ENCODE results near the gene GPR61. TPM values are rescaled to one million over a fixed set of nuclear protein-coding genes. Genes with fewer than 3 reads are reported as not detected.

Gene GPR61
- total RNA-seq, 4 donors from 2014 or later = not detected

DNA sequence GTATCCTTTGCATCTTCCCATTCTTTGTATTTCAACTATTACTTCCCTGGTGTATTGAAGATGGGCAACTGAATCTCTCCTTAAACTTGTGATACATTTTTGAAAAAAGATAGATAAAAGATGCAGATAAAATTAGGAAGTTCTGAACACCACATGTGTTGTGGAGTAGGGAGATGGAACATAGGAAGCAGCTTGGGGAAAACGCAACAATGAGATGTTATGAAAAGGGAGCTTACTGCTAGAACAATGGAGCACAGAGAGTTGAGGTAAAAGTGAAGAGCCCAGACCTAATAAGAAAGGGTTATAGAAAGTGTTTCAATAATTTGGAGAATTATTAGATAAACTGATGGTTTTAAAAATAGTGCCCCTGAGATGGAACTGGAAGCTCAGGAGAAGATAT is 29.7 kb downstream of the GPR61 start:
- DNase-seq = no peak
- H3K27me3 ChIP-seq = no peaks in the 10 kb centered on the region
- no peak overlapping the region for H3K4me3 ChIP-seq
- H3K9me3 ChIP-seq = no peaks in the 10 kb centered on the region
- TF ChIP-seq, protein P1, sequence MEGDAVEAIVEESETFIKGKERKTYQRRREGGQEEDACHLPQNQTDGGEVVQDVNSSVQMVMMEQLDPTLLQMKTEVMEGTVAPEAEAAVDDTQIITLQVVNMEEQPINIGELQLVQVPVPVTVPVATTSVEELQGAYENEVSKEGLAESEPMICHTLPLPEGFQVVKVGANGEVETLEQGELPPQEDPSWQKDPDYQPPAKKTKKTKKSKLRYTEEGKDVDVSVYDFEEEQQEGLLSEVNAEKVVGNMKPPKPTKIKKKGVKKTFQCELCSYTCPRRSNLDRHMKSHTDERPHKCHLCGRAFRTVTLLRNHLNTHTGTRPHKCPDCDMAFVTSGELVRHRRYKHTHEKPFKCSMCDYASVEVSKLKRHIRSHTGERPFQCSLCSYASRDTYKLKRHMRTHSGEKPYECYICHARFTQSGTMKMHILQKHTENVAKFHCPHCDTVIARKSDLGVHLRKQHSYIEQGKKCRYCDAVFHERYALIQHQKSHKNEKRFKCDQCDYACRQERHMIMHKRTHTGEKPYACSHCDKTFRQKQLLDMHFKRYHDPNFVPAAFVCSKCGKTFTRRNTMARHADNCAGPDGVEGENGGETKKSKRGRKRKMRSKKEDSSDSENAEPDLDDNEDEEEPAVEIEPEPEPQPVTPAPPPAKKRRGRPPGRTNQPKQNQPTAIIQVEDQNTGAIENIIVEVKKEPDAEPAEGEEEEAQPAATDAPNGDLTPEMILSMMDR (IDR thresholded peaks at IDR 0.05) = no peak
- no peak for TF ChIP-seq POLR2A (IDR thresholded peaks at IDR 0.05)
- WGBS, 2 donors = 53 to 73% methylated on average over 1 of the region's 1 CpG
- intact Hi-C loops (cut with DNase I) = no loop called here
- peaks cover 0 to 80% (median 24%) of the 10 kb centered on the region in 3 donors for H3K4me1 ChIP-seq
- H3K36me3 ChIP-seq = peaks cover 0 to 7% (median 0%) of the 10 kb centered on the region in 3 donors
- H3K27ac ChIP-seq = no peak overlapping the region

DNA sequence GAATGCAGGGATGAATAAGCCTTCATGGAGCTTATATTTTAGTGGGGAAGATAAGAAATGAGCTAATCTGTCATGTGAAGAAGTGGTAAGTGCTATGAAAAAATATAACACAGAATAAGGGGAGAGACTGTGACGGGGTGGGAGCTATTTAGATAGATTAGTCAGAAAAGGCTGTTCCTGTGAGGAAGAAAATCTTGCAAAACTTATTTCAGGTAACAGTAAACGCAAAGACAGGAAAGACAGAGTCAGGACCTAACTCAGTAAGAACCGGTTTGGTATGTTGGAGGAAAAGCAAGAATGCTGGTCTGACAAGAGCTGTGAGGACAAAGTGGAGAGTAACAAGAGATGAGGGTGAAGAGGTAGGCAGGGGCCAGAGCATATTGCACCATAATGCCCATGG is 30.7 kb downstream of the GPR61 start:
- DNase-seq = no peak
- intact Hi-C loops (cut with DNase I) = no loop called here
- peak overlapping the region in 2 of 4 donors; percentile 6 to 14 for H3K27ac ChIP-seq

DNA sequence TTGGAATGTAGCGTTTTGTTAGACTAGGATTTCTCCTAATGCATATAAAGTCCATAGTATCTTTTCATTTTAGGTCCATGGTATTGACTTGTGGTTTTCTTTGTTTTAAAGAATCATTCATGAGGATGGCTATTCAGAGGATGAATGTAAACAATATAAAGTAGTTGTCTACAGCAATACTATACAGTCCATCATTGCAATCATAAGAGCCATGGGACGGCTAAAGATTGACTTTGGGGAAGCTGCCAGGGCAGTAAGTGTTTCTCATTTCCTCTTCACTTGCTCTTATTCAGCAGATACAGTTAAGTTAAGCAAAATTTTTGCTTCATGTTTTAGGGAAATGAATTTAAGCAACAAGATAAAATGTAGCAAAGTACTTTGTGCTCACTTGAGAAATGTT is 34.1 kb downstream of the GPR61 start:
- no peak for DNase-seq
- Histone ChIP-seq H3K36me3 (peaks cover 0 to 50% (median 0%) of the 10 kb centered on the region in 3 donors), H3K4me3 (no peak overlapping the region), H3K4me1 (peaks cover 0 to 53% (median 20%) of the 10 kb centered on the region in 3 donors), H3K27ac (no peak overlapping the region), H3K27me3 (no peaks in the 10 kb centered on the region), H3K9me3 (no peaks in the 10 kb centered on the region)
- 62 to 73% methylated on average over 2 of the region's 2 CpGs for WGBS, 2 donors
- intact Hi-C loops (cut with DNase I) = no loop called here
- no peak for TF ChIP-seq POLR2A (IDR thresholded peaks at IDR 0.05)
- TF ChIP-seq, protein P1 (IDR thresholded peaks at IDR 0.05) = no peak

More for the DNA sequence above, 30.7 kb downstream of the GPR61 start:
- Histone ChIP-seq H3K36me3 (peaks cover 0 to 17% (median 0%) of the 10 kb centered on the region in 3 donors), H3K9me3 (no peaks in the 10 kb centered on the region), H3K4me1 (peaks cover 0 to 72% (median 24%) of the 10 kb centered on the region in 3 donors), H3K4me3 (no peak overlapping the region), H3K27me3 (no peaks in the 10 kb centered on the region)
- no peak for TF ChIP-seq POLR2A (IDR thresholded peaks at IDR 0.05)
- TF ChIP-seq, protein P1 (IDR thresholded peaks at IDR 0.05) = no peak
- WGBS, 2 donors = 18 to 48% methylated on average over 3 of the region's 3 CpGs

DNA sequence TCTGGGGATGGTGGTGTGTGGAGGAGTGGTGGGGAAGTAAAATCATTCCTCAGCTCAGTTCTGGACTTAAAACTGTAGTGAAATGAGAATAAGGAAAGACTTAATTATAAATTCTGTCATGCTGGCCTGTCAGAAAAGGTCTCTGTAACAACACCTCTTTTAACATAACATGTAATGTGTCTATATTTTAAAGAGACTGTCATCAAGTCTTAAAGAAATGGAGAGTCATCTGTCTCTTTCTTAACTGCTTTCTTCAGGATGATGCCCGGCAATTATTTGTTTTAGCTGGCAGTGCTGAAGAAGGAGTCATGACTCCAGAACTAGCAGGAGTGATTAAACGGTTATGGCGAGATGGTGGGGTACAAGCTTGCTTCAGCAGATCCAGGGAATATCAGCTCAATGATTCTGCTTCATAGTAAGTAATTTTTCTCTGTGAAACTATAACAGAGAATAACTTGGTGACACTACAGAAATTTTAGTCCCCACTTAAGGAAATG is 39.3 kb downstream of the GPR61 start:
- 79 to 92% methylated on average over 3 of the region's 3 CpGs for WGBS, 2 donors
- TF ChIP-seq, protein P1 (IDR thresholded peaks at IDR 0.05) = no peak
- no peak for TF ChIP-seq POLR2A (IDR thresholded peaks at IDR 0.05)
- intact Hi-C loops (cut with DNase I) = no loop called here
- H3K4me1 ChIP-seq = peaks cover 0 to 13% (median 0%) of the 10 kb centered on the region in 3 donors
- no peaks in the 10 kb centered on the region for H3K9me3 ChIP-seq
- peak overlapping the region in 1 of 4 donors; percentile 16 for H3K27ac ChIP-seq
- no peaks in the 10 kb centered on the region for H3K27me3 ChIP-seq
- no peak overlapping the region for H3K4me3 ChIP-seq
- no peak for DNase-seq
- peaks cover 0 to 99% (median 12%) of the 10 kb centered on the region in 3 donors for H3K36me3 ChIP-seq

DNA sequence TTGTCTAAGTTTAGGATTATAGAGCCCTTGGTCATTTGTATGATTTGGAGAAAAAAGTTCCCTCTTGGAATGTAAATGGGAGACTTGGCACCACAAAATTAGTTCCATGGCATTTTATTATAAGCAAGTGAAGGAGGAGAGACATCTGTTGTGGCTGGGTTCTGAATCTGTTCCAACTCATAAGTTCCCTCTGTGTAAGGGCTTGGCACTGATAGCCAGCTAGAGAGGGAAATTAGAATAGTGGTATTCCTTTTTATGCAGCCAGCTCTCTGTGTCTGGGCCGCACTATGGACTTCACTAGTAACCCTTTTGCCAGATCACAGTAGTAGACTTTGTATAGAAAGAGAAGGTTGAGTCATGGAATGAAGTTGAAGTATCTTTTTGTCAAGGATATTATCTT is 39.8 kb downstream of the GPR61 start:
- no peak for DNase-seq
- Histone ChIP-seq H3K4me3 (no peak overlapping the region), H3K36me3 (peaks cover 0 to 99% (median 12%) of the 10 kb centered on the region in 3 donors), H3K27ac (no peak overlapping the region), H3K9me3 (no peaks in the 10 kb centered on the region), H3K27me3 (no peaks in the 10 kb centered on the region), H3K4me1 (peaks cover 0 to 13% (median 0%) of the 10 kb centered on the region in 3 donors)
- intact Hi-C loops (cut with DNase I) = no loop called here
- no peak for TF ChIP-seq POLR2A (IDR thresholded peaks at IDR 0.05)
- TF ChIP-seq, protein P1 (IDR thresholded peaks at IDR 0.05) = no peak
- WGBS, 2 donors = 62 to 75% methylated on average over 1 of the region's 1 CpG
